Neural cell (in vitro differentiated cells): ENCODE data around the gene KIRREL3. TPM values are rescaled to one million over a fixed set of nuclear protein-coding genes. Genes with fewer than 3 reads are reported as not detected.

Experiments used
- H2AFZ ChIP-seq: fragments of 200-600, 300-800 bp; sonication (generic), shearing (Covaris generic); 2 replicates; pipeline ENCODE4 v1.6.0; 2014; ENCODE audit warnings: low read depth, mild to moderate bottlenecking, antibody characterized with exemption, low read length, moderate library complexity
- H3F3A ChIP-seq: fragments of 200-600 bp; shearing (Covaris generic); 2 replicates; pipeline ENCODE4 v1.6.1; 2016; ENCODE audit warnings: mild to moderate bottlenecking, moderate library complexity, mixed read lengths, antibody characterized with exemption, low read length; ENCODE audit not compliant: insufficient read depth, poor library complexity, severe bottlenecking
- H3K27ac ChIP-seq: fragments of 200-600, 300-800 bp; sonication (generic), shearing (Covaris generic); 2 replicates; pipeline ENCODE4 v1.5.1; 2014; ENCODE audit warnings: mild to moderate bottlenecking, low read length, moderate library complexity
- H3K27me3 ChIP-seq: fragments of 300-800, 200-600 bp; sonication (generic), shearing (Covaris generic); 2 replicates; pipeline ENCODE4 v1.6.0; 2014; ENCODE audit warnings: mild to moderate bottlenecking, low read depth, low read length, moderate library complexity; ENCODE audit not compliant: insufficient read depth
- H3K36me3 ChIP-seq: fragments of 300-800, 200-600 bp; sonication (generic), shearing (Covaris generic); 2 replicates; pipeline ENCODE4 v1.5.1; 2014; ENCODE audit warnings: mild to moderate bottlenecking, antibody characterized with exemption, low read length, moderate library complexity; ENCODE audit not compliant: insufficient read depth
- H3K4me2 ChIP-seq: fragments of 300-800, 200-600 bp; sonication (generic), shearing (Covaris generic); 2 replicates; pipeline ENCODE4 v1.6.0; 2014; ENCODE audit warnings: mild to moderate bottlenecking, low read length
- H3K4me3 ChIP-seq: fragments of 300-800, 200-600 bp; sonication (generic), shearing (Covaris generic); 2 replicates; pipeline ENCODE4 v1.5.1; 2014; ENCODE audit warnings: mild to moderate bottlenecking, low read length, moderate library complexity
- H3K79me2 ChIP-seq: fragments of 200-600 bp; shearing (Covaris generic); replicated peaks from 2 replicates; pipeline ENCODE4 v1.6.0; 2014; ENCODE audit warnings: mild to moderate bottlenecking, low read length, moderate library complexity; ENCODE audit not compliant: insufficient read depth
- H3K9ac ChIP-seq: fragments of 300-800, 200-600 bp; sonication (generic), shearing (Covaris generic); 2 replicates; pipeline ENCODE4 v1.6.1; 2016; ENCODE audit warnings: mild to moderate bottlenecking, low read length, mixed read lengths
- H3K9me2 ChIP-seq: fragments of 200-600 bp; shearing (Covaris generic); 2 replicates; pipeline ENCODE4 v1.6.1; 2016; ENCODE audit warnings: mild to moderate bottlenecking, low read length, mixed read lengths; ENCODE audit not compliant: insufficient read depth
- H3K9me3 ChIP-seq: fragments of 200-600, 300-800 bp; sonication (generic), shearing (Covaris generic); 2 replicates; pipeline ENCODE4 v1.6.1; 2016; ENCODE audit warnings: mild to moderate bottlenecking, mixed run types, low read length, moderate library complexity, mixed read lengths
- H4K20me1 ChIP-seq: fragments of 200-600 bp; shearing (Covaris generic); 2 replicates; pipeline ENCODE4 v1.6.1; 2016; ENCODE audit warnings: mild to moderate bottlenecking, mixed run types; ENCODE audit not compliant: insufficient read depth
- CTCF ChIP-seq: fragments of 450-650 bp; IDR thresholded peaks from 2 replicates; pipeline ENCODE4 v1.5.1; 2014; ENCODE audit warnings: antibody characterized with exemption, mild to moderate bottlenecking, moderate library complexity; ENCODE audit not compliant: poor library complexity, severe bottlenecking
- EP300 ChIP-seq: fragments of 450-650 bp; conservative IDR thresholded peaks from 2 replicates; pipeline ENCODE4 v1.6.1; 2014; ENCODE audit warnings: antibody characterized with exemption, mild to moderate bottlenecking, moderate library complexity; ENCODE audit not compliant: poor library complexity, severe bottlenecking
- EZH2 ChIP-seq: fragments of 200-600, 300-800 bp; shearing (Covaris generic), sonication (generic); IDR thresholded peaks from 2 replicates; pipeline ENCODE4 v1.6.1; 2014; ENCODE audit warnings: antibody characterized with exemption, low read length, borderline replicate concordance, mild to moderate bottlenecking; ENCODE audit not compliant: insufficient read depth, poor library complexity, severe bottlenecking
- MXI1 ChIP-seq: fragments of 450-650 bp; conservative IDR thresholded peaks from 2 replicates; pipeline ENCODE4 v1.6.1; 2014; ENCODE audit warnings: antibody characterized with exemption, mild to moderate bottlenecking; ENCODE audit not compliant: poor library complexity, severe bottlenecking
- POLR2AphosphoS5 ChIP-seq: IDR thresholded peaks from 2 replicates; pipeline ENCODE4 v1.6.1; 2012
- RAD21 ChIP-seq: fragments of 450-650 bp; conservative IDR thresholded peaks from 2 replicates; pipeline ENCODE4 v1.6.1; 2014; ENCODE audit warnings: antibody characterized with exemption, mild to moderate bottlenecking, moderate library complexity
- REST ChIP-seq: IDR thresholded peaks from 2 replicates; pipeline ENCODE4 v1.6.1; 2012; ENCODE audit warnings: borderline replicate concordance
- SMC3 ChIP-seq: fragments of 450-650 bp; conservative IDR thresholded peaks from 2 replicates; pipeline ENCODE4 v1.6.1; 2014; ENCODE audit warnings: antibody characterized with exemption, mild to moderate bottlenecking, moderate library complexity; ENCODE audit not compliant: poor library complexity
- TAF1 ChIP-seq: IDR thresholded peaks from 2 replicates; pipeline ENCODE4 v1.6.1; 2012; ENCODE audit warnings: low read depth
- polyA plus RNA-seq: library from polyadenylated mRNA; depleted of rRNA; stranded (reverse); fragments of >200 nt; gene quantifications from 2 replicates; pipeline ENCODE4 v1.2.3, GENCODE V29; 2014

The KIRREL3 gene
- polyA plus RNA-seq, 1 donor from 2014 or later = 23.8 TPM

- Histone ChIP-seq H3K27ac (no peak overlapping the region), H2AFZ (no peak overlapping the region), H3K79me2 (no peaks in the 10 kb centered on the region), H3K9me2 (no peaks in the 10 kb centered on the region), H4K20me1 (no peaks in the 10 kb centered on the region), H3K9me3 (no peaks in the 10 kb centered on the region), H3K4me3 (no peak overlapping the region), H3K4me2 (no peak overlapping the region), H3F3A (no peaks in the 10 kb centered on the region), H3K27me3 (no peaks in the 10 kb centered on the region), H3K9ac (no peak overlapping the region), H3K36me3 (no peaks in the 10 kb centered on the region)
- no peak for TF ChIP-seq CTCF
- TF ChIP-seq RAD21 = no peak
- no peak for TF ChIP-seq EP300
- TF ChIP-seq POLR2AphosphoS5 = no peak
- no peak for TF ChIP-seq REST
- TF ChIP-seq SMC3 = no peak
- TF ChIP-seq MXI1 = no peak
- TF ChIP-seq EZH2 = no peak
- TF ChIP-seq TAF1 = no peak
Observed at GRCh38 chr11:126528075-126528474, 472.5 kb downstream of the KIRREL3 start.

GRCh38 chr11:126527651-126528050, 472.9 kb downstream of the KIRREL3 start:
- no peaks in the 10 kb centered on the region for H3K9me3 ChIP-seq

More at GRCh38 chr11:126527651-126528050, 472.9 kb downstream of the KIRREL3 start:
- no peaks in the 10 kb centered on the region for H3K36me3 ChIP-seq
- no peaks in the 10 kb centered on the region for H3K9me2 ChIP-seq
- H3K4me3 ChIP-seq = no peak overlapping the region
- H3K27ac ChIP-seq = no peak overlapping the region
- no peaks in the 10 kb centered on the region for H4K20me1 ChIP-seq
- no peaks in the 10 kb centered on the region for H3K79me2 ChIP-seq
- H3K9ac ChIP-seq = no peak overlapping the region
- no peak overlapping the region for H2AFZ ChIP-seq
- TF ChIP-seq SMC3 = no peak
- TF ChIP-seq CTCF = no peak
- TF ChIP-seq MXI1 = no peak
- no peak for TF ChIP-seq REST
- no peak for TF ChIP-seq POLR2AphosphoS5
- TF ChIP-seq EP300 = no peak
- no peak for TF ChIP-seq RAD21
- TF ChIP-seq EZH2 = no peak
- TF ChIP-seq TAF1 = no peak
- no peak overlapping the region for H3K4me2 ChIP-seq
- no peaks in the 10 kb centered on the region for H3K27me3 ChIP-seq
- H3F3A ChIP-seq = no peaks in the 10 kb centered on the region
